Adrenal gland (tissue), 12 donors: Measurements from ENCODE around the gene ANKS6. TPM values are rescaled to one million over a fixed set of nuclear protein-coding genes. Genes with fewer than 3 reads are reported as not detected.

Experiments used
- DNase-seq, 7 donors: peaks; one replicate each; pipeline ENCODE4 v3.0.0-alpha.2; 2019 to 2020
- H3K27ac ChIP-seq, 5 donors: fragments of 200-600 bp; sonication (generic) in 4 of 5; 1 replicate in 3 of 5; 2 replicates in 2 of 5; pipeline versions ENCODE4 v1.5.1 to v1.8.0; 2016 to 2020; ENCODE audit warnings: mild to moderate bottlenecking in 1 of 5
- H3K27me3 ChIP-seq: fragments of 200-600 bp; 2 replicates; pipeline ENCODE4 v1.8.0; 2021
- H3K36me3 ChIP-seq, 2 donors: fragments of 200-600 bp; replicated peaks in 1 of 2; 1 replicate in 1 of 2; 2 replicates in 1 of 2; pipeline versions ENCODE4 v1.5.1 to v1.8.0; 2018 to 2022
- H3K4me1 ChIP-seq, 2 donors: fragments of 200-600 bp; replicated peaks in 1 of 2; 1 replicate in 1 of 2; 2 replicates in 1 of 2; pipeline versions ENCODE4 v1.5.1 to v1.8.0; 2018 to 2021
- H3K4me3 ChIP-seq, 4 donors: fragments of 200-600 bp; sonication (generic) in 3 of 4; one replicate each; pipeline ENCODE4 v1.5.1; 2016 to 2018
- H3K9me3 ChIP-seq, 3 donors: fragments of 200-600 bp; sonication (generic) in 1 of 3; replicated peaks in 1 of 3; 1 replicate in 2 of 3; 2 replicates in 1 of 3; pipeline versions ENCODE4 v1.5.1 to v1.8.0; 2016 to 2021
- POLR2A ChIP-seq, 2 donors: fragments of 450-650 bp; IDR thresholded peaks; one replicate each; pipeline ENCODE4 v1.6.1; 2017; ENCODE audit warnings: antibody characterized with exemption in 2 of 2, mild to moderate bottlenecking in 2 of 2, moderate library complexity in 1 of 2
- WGBS, 4 donors: extraction: QIAGEN DNeasy Blood & Tissue Kit in 2 of 4; methylation state at CpG; one replicate each; pipeline versions ENCODE4 v1.1.5 to v1.1.7; 2013 to 2017; 5-methylcytosine and 5-hydroxymethylcytosine counted together
- intact Hi-C, 2 donors: fragments of 100-400 bp; cut with DNase I; formaldehyde crosslinking; loops; one replicate each; pipeline versions ENCODE4 v1.14.1 to v1.15.0; 2022 to 2023
- polyA plus RNA-seq, 3 donors: library from polyadenylated mRNA; stranded (reverse); fragments of 200-250 nt in 2 of 3; fragments of 350-450 nt in 1 of 3; fragmentation: Illumina TruSeq in 1 of 3; extraction: RNeasy Lipid Tissue Mini Kit (QIAGEN cat#74804) in 1 of 3; gene quantifications; one replicate each; pipeline ENCODE4 v1.2.3, GENCODE V29; 2013 to 2014
- total RNA-seq, 9 donors: library from RNA; depleted of rRNA in 4 of 9; stranded (reverse); fragments of >200 nt in 4 of 9; fragments of 120-200 nt in 1 of 9; fragmentation: NEBNext Ultra II Directional in 1 of 9; extraction: Animal tissue kit (Norgen Biotek cat#: 25700) in 1 of 9; gene quantifications; one replicate each; pipeline versions ENCODE4 v1.1.0 to v1.2.4, GENCODE V29; 2013 to 2023
- TF ChIP-seq, protein P1 (sequence below), 6 experiments: fragments of 450-650 bp in 4 of 6; fragments of 200-600 bp in 2 of 6; sonication (generic) in 1 of 6; IDR thresholded peaks; 1 replicate in 5 of 6; 2 replicates in 1 of 6; pipeline versions ENCODE4 v1.5.1 to v1.8.0; 2016 to 2021; ENCODE audit warnings: antibody characterized with exemption in 6 of 6, mild to moderate bottlenecking in 2 of 6, moderate library complexity in 1 of 6
- donor health status: healthy with polysubstance abuse.
- donor health status: Bipolar disorder and iron deficiency.
- donor health status: DM: yes; HTN: yes; CAD: no.
- donor health status: DM: no; HTN: no; CAD: no.
- donor health status: DM: no; HTN: no; CAD: no.
- donor health status: DM: yes; HTN: yes; CAD: no.

The ANKS6 gene
- total and polyA plus RNA-seq, 12 donors = 4.3 to 28.4 (median 14.9) TPM

DNA sequence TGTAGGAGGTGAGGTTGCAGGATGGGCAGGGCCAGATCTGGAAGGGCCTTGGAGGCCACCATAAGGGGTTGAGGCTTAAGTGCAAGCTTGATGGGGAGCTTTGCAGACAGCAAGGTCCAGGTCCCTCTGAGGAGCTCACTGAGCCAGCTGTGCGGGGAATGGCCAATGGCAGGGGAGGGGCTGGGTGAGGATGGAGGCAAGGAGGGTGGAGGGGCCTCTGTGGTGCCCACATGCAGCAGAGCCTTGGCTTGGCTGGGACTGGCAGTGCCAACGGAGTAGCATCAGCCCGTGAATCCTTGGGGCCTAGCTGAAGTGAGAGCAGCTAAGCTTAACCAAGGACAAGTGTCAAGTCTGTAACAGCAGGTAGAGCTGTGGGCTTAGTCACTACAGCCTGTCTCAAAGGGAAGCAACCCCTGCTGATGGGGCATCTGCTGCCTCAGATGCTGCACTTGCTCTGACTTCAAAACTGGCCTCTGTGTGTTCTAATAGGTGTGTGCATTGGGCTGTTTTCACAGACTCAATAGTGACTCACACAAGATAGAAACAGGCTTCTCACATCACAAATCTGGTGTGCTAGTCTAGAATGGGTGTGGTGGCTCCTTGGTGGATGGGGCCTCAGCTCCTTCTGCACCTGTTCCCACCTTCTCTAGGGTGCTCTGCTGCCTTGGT lies 27.4 kb upstream of the ANKS6 start:
- Histone ChIP-seq H3K4me3 (no peak overlapping the region), H3K4me1 (no peaks in the 10 kb centered on the region), H3K36me3 (no peaks in the 10 kb centered on the region), H3K27me3 (no peaks in the 10 kb centered on the region), H3K9me3 (no peaks in the 10 kb centered on the region), H3K27ac (no peak overlapping the region)
- intact Hi-C loops = no loop called here
- 92 to 96% (median 96%) methylated on average over 3 of the region's 3 CpGs for WGBS, 4 donors
- TF ChIP-seq, protein P1, sequence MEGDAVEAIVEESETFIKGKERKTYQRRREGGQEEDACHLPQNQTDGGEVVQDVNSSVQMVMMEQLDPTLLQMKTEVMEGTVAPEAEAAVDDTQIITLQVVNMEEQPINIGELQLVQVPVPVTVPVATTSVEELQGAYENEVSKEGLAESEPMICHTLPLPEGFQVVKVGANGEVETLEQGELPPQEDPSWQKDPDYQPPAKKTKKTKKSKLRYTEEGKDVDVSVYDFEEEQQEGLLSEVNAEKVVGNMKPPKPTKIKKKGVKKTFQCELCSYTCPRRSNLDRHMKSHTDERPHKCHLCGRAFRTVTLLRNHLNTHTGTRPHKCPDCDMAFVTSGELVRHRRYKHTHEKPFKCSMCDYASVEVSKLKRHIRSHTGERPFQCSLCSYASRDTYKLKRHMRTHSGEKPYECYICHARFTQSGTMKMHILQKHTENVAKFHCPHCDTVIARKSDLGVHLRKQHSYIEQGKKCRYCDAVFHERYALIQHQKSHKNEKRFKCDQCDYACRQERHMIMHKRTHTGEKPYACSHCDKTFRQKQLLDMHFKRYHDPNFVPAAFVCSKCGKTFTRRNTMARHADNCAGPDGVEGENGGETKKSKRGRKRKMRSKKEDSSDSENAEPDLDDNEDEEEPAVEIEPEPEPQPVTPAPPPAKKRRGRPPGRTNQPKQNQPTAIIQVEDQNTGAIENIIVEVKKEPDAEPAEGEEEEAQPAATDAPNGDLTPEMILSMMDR (IDR thresholded peaks at IDR 0.05) = no peak
- no peak for TF ChIP-seq POLR2A (IDR thresholded peaks at IDR 0.05)
- DNase-seq = no peak

DNA sequence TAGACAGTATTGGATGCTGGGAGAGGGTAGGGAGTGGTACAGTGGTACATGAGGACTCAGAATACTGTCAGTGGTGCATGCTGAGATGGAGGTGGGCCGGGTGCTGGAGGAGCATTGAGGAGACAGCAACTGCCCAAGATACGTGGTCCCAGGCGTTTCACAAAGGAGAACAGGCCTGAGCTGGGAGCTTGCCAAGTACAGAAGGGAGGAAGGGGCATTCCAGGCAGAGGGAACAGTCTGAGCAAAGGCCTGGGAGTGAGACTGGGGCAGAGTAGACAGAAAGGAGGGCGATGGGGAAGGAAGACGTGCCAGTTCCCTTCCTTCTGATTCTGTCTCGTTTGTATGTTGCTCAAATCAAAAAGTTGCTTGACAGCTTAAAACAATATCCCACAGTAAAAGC lies 26.3 kb upstream of the ANKS6 start:
- Histone ChIP-seq H3K9me3 (no peaks in the 10 kb centered on the region), H3K27me3 (no peaks in the 10 kb centered on the region), H3K4me1 (no peaks in the 10 kb centered on the region), H3K4me3 (no peak overlapping the region), H3K27ac (no peak overlapping the region), H3K36me3 (no peaks in the 10 kb centered on the region)
- 81 to 93% (median 92%) methylated on average over 6 of the region's 6 CpGs for WGBS, 4 donors
- no peak for DNase-seq
- intact Hi-C loops = no loop called here
- no peak for TF ChIP-seq POLR2A (IDR thresholded peaks at IDR 0.05)
- TF ChIP-seq, protein P1 (IDR thresholded peaks at IDR 0.05) = no peak

- TF ChIP-seq, protein P1 (IDR thresholded peaks at IDR 0.05) = no peak
- no peak for TF ChIP-seq POLR2A (IDR thresholded peaks at IDR 0.05)
- Histone ChIP-seq H3K36me3 (no peaks in the 10 kb centered on the region), H3K9me3 (no peaks in the 10 kb centered on the region), H3K27me3 (no peaks in the 10 kb centered on the region), H3K4me1 (no peaks in the 10 kb centered on the region), H3K4me3 (no peak overlapping the region), H3K27ac (no peak overlapping the region)
- 85 to 100% (median 92%) methylated on average over 2 of the region's 2 CpGs for WGBS, 4 donors
- intact Hi-C loops = no loop called here
- DNase-seq = no peak
Measured at GRCh38 chr9:98821831-98822230, 25.5 kb upstream of the ANKS6 start.

DNA sequence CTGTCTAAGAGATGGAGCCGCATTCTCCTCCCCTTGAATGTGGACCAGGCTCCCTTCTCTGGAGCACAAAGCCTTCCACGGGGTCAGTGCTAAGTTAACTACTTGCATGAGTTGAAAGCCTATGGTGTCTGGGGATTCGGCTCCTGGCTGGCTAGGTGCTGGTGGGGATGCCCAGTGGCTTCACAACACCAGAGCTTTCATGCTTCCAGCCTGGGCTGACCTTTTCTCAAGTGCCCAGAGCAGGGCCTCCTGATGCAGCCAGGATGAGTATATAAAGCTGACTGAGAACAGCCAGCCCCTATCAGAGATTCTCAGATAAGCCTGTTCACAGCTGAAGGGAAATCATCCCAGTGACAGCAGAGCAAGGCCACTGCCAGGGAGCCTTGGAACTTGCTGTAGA lies 22.9 kb upstream of the ANKS6 start:
- Histone ChIP-seq H3K36me3 (no peaks in the 10 kb centered on the region), H3K4me3 (no peak overlapping the region), H3K4me1 (no peaks in the 10 kb centered on the region), H3K27me3 (no peaks in the 10 kb centered on the region), H3K9me3 (no peaks in the 10 kb centered on the region), H3K27ac (no peak overlapping the region)
- DNase-seq = no peak
- TF ChIP-seq POLR2A (IDR thresholded peaks at IDR 0.05) = no peak
- TF ChIP-seq, protein P1 (IDR thresholded peaks at IDR 0.05) = no peak
- intact Hi-C loops = no loop called here
- WGBS, 4 donors = 91 to 97% (median 93%) methylated on average over 3 of the region's 3 CpGs
